VCaP (cell line): ENCODE results near the gene ZNF761.
A peak's percentile ranks its signal among the peaks of the same experiment; 100 is the strongest.

Experiments used
- H3K27ac ChIP-seq: fragments of 450-650 bp; 2 replicates; pipeline ENCODE4 v1.5.1; 2017
- TF ChIP-seq, protein P1 (sequence below): fragments of 450-650 bp; conservative IDR thresholded peaks from 2 replicates; pipeline ENCODE4 v1.5.1; 2017; ENCODE audit warnings: mild to moderate bottlenecking, moderate library complexity

ZNF761 gene

DNA sequence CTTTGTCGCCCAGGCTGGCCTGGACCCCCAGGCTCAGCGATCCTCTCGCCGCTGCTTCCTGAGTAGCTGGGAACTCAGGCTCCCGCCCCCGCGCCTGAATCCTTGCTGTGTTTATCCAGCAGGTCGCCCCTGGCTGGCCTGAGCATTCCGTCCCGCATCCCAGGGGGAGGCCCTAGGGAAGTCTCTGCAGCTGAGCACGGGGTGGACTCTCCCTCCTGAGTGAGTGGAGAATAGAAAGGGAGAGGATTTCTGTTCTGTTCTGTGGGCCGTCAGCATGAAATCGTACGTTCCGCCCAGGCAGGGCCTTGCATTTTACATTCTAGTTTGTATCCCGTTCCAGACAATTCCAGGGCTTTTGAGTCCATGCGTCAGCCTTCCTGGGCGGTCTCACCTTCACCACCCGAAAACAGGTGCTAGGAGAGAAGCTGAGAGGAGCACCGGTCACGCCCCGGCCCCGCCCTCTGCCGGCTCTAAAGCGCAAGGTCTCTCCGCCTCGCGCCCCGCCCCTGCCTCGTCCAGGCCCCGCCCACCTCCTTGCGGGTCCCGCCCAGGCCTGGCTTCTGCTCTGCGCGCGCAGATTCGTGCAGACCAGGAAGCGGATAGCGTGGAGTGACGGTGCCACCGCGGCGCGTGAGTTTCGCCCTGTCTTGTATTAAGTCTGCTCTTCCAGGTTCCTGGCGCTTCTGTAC lies at the start of gene ZNF761:
ZNF761 (plus strand) TSS at position 586 of the 689 bp plus-strand sequence. CDS start 15,285 bp downstream, outside the sequence.
- TF ChIP-seq, protein P1, sequence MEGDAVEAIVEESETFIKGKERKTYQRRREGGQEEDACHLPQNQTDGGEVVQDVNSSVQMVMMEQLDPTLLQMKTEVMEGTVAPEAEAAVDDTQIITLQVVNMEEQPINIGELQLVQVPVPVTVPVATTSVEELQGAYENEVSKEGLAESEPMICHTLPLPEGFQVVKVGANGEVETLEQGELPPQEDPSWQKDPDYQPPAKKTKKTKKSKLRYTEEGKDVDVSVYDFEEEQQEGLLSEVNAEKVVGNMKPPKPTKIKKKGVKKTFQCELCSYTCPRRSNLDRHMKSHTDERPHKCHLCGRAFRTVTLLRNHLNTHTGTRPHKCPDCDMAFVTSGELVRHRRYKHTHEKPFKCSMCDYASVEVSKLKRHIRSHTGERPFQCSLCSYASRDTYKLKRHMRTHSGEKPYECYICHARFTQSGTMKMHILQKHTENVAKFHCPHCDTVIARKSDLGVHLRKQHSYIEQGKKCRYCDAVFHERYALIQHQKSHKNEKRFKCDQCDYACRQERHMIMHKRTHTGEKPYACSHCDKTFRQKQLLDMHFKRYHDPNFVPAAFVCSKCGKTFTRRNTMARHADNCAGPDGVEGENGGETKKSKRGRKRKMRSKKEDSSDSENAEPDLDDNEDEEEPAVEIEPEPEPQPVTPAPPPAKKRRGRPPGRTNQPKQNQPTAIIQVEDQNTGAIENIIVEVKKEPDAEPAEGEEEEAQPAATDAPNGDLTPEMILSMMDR = no peak
- peak within 1 kb of the TSS; percentile 92 for H3K27ac ChIP-seq

DNA sequence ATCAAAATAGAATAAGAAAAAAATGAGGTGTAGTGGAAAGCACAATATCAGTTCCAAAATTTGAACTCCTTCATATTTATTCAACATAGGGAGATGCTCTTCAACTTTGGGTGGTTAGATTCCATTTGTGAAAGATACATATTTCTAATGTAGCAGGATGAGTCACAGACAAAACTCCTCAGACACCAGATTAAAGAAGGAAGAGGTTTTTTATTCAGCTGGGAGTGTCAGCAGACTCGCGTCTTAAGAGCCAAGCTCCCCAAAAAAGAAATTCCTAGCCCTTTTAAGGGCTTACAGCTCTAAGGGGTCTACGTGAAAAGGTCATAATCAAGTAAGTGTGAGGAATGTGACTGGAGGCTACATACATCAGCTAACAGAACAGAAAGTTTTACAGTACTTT lies 43.6 kb upstream of the ZNF761 start:
- no peak overlapping the region for H3K27ac ChIP-seq

DNA sequence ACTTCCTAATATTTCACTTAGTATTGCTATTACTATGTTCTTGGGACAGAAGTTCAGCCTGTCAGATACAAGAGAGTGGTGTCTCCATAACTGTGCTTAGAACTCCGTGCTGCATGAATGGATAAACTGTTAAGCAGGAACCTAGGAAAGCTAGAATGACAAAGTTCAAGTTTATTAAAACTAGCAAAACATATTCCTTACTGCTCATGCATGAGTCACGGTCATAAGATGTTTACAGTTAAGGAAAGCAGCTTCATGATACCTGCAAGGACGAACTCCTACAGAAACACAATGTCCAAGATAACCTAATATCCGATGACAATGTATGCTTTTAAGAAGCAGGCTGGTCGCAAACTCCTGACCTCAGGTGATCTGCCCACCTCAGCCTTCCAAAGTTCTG lies 42.9 kb upstream of the ZNF761 start:
- no peak overlapping the region for H3K27ac ChIP-seq
- TF ChIP-seq, protein P1 = no peak

More for the DNA sequence above, 43.6 kb upstream of the ZNF761 start:
- TF ChIP-seq, protein P1 = no peak

DNA sequence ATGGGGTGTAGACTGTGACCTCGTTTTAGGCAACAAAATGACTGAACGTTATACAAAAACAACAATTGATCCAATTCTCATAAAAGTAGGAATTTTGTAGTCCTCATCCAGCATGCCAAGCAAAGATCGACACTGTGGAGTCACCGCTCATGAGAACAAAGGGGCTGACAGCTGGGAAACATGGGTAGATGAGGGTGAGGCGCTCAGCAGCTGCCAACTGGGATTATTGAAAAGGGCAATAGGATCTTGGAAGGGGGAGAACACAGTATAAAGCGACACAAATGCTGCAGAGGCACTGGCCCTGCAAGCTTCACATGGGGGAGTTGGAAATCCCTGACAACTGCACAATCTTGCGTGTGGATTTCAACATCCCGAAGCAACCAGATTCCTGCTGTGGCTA lies 42.2 kb upstream of the ZNF761 start:
- no peak overlapping the region for H3K27ac ChIP-seq

DNA sequence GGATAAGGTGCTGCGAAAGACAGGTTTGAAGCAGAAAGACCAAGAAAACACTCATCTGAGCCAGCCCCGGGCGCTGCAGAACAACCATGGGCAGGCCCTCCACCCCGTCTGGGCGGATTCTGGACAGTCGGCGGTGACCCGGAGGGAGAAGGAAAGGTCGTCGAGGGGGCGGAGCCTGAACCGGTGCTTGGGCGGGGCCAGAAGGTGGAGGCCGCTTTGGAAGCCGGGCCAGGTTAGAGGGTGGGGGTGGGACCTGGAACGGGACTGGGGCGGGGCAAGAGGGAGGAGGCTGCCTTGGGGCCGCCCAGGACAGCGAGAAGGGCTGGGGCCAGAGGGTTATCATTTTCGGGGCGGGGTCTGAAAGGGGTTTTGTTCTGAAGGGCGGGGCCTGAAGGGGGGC lies 41.8 kb upstream of the ZNF761 start:
- no peak overlapping the region for H3K27ac ChIP-seq
- TF ChIP-seq, protein P1 = no peak

More for the DNA sequence above, 42.2 kb upstream of the ZNF761 start:
- TF ChIP-seq, protein P1 = no peak

DNA sequence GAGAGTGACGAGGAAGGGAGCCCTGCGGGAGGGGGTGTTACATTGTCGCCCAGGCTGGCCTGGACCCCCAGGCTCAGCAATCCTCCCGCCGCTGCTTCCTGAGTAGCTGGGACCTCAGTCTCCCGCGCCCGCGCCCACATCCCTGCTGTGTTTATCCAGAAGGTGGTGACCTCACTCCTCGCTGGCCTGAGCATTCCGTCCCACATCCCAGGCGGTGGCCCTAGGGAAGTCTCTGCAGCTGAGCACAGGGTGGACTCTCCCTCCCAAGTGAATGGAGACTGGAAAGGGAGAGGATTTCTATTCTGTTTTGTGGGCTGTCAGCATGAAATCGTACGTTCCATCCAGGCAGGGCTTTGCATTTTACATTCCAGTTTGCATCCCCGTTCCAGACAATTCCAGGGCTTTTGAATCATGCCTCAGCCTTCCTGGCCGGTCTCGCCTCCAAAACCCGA lies 37.2 kb upstream of the ZNF761 start:
- TF ChIP-seq, protein P1 = no peak
- H3K27ac ChIP-seq = peak overlapping the region; percentile 82

DNA sequence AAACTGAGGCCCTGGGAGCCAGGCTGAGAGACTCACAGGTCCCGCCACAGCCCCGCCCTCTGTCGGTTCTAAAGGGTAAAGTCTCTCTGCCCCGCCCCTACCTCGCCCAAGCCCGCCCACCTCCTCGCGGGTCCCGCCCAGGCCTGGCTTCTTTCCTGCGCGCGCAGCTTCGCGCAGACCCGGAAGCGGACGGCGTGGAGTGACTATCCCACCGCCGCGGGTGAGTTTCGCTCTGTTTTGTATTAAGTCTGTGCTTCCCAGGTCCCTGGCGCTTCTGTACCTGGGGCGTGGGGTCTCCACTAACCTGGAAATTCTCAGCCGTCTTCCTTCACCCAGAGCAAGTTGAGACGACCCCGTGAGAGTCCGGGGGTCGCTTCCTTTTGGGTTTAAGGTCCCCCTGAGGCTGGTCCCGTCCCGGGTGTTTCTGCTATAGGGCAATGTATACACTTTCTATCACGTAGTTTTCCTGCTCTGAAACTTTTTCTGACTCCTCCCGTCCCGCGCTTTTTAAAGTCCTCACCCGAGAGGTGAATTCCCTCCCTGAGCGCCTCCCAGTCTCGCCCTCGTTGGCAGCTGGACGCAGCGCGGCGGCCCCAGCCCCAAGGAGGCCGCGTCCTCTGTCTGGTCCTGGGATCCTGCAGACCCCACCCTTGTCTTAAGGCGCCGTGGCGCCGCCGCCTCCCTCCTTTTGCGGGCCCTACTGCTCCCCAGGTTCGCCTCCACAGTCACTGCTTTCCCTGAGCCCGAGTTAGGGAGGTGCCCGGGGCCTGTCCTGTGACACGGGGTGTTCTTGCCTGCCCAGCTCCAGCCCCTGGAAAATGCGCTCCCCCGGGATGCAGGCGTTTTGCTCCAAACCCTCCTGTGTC lies 36.6 kb upstream of the ZNF761 start, which contains the start of gene ZNF765:
ZNF765 (plus strand) TSS at position 176 of the 866 bp plus-strand sequence. CDS start 2,867 bp downstream, outside the sequence.
- TF ChIP-seq, protein P1 = peak; percentile 68
- H3K27ac ChIP-seq = peak within 1 kb of the TSS; percentile 82

DNA sequence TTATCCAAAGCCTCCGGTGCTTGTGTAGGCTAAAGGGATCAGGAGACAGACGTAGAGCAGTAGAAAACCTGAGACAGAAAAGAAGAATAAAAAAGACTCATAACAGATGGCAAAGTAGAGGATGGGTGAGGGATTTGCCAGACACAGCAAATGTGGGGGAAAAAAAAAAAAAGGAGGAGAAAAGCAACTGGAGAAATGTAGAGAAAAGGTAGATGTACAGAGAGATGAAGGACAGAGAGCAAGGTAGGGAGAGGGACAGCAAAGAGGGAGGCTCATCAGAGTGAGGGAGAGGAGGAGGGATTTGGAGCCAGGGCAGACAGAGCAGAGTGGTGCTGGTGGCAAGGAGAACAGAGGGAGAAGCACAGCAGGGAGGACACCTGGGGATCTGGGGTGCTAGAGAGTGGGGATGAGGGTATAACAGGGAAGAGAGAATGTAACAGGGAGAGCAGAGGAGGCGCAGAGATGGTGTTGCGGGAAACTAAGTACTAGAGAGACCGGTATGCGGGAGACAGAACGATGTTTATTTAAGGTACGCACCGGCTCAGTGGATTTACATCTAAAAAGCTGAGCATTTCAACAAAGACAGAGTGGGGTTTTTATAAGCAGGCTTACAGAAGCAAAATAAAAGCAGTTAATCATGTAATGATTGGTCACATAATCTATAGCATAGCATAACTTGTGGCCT lies 35.8 kb upstream of the ZNF761 start:
- H3K27ac ChIP-seq = peak overlapping the region; percentile 82
